ENCODE results near the gene PPP1R37.

The PPP1R37 gene

DNA sequence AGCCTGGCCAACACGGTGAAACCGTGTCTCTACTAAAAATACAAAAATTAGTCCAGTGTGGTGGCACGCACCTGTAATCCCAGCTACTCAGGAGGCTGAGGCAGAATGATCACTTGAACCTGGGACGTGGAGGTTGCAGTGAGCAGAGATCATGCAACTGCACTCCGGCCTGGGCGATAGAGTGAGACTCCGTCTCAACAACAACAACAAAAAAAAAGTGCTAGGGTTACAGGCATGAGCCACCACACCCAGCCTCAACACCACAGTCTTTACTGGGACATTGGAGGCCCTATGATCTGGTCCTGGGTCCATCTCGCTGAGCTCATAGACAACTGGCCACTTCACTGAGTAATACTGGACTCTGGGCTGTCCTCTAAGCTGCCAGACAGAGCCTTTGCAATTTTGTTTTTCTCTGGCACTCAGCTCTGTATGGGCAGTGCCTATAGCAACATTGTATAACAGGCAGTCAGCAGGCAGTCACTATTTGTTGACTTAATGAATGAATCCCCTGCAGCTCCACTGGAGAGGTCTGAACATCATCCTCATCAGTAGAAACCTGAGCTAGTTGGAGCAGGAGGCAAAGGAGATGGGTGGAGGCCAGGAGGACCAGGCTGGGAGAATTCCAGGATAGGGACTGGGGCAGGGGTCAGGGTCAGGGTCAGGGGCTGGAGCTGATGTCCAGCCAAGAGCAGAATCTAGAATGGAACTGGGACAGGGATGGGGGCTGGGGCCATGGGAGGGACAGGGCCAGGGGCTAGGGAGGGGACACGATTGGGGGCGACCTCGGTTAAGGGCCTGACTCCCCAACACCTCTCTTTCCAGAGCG, 93.7 kb downstream of the PPP1R37 start:
- TF ChIP-seq, protein P1, sequence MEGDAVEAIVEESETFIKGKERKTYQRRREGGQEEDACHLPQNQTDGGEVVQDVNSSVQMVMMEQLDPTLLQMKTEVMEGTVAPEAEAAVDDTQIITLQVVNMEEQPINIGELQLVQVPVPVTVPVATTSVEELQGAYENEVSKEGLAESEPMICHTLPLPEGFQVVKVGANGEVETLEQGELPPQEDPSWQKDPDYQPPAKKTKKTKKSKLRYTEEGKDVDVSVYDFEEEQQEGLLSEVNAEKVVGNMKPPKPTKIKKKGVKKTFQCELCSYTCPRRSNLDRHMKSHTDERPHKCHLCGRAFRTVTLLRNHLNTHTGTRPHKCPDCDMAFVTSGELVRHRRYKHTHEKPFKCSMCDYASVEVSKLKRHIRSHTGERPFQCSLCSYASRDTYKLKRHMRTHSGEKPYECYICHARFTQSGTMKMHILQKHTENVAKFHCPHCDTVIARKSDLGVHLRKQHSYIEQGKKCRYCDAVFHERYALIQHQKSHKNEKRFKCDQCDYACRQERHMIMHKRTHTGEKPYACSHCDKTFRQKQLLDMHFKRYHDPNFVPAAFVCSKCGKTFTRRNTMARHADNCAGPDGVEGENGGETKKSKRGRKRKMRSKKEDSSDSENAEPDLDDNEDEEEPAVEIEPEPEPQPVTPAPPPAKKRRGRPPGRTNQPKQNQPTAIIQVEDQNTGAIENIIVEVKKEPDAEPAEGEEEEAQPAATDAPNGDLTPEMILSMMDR (IDR thresholded peaks at IDR 0.05): no peak
- Histone ChIP-seq H3K79me2 (no peaks in the 10 kb centered on the region), H3K4me2 (ENCODE audit: low read length) (no peak overlapping the region), H3K9me3 (ENCODE audit: control insufficient read depth, low read length) (no peaks in the 10 kb centered on the region), H3K9ac (no peak overlapping the region), H3K36me3 (ENCODE audit: control insufficient read depth, insufficient read depth, low read length) (no peaks in the 10 kb centered on the region), H3K4me3 (ENCODE audit: low read depth, low read length) (no peak overlapping the region), H3K27ac (no peak overlapping the region), H3K4me1 (no peaks in the 10 kb centered on the region), H3K27me3 (ENCODE audit: control insufficient read depth, insufficient read depth, low read length) (no peaks in the 10 kb centered on the region), H2AFZ (no peak overlapping the region)

DNA sequence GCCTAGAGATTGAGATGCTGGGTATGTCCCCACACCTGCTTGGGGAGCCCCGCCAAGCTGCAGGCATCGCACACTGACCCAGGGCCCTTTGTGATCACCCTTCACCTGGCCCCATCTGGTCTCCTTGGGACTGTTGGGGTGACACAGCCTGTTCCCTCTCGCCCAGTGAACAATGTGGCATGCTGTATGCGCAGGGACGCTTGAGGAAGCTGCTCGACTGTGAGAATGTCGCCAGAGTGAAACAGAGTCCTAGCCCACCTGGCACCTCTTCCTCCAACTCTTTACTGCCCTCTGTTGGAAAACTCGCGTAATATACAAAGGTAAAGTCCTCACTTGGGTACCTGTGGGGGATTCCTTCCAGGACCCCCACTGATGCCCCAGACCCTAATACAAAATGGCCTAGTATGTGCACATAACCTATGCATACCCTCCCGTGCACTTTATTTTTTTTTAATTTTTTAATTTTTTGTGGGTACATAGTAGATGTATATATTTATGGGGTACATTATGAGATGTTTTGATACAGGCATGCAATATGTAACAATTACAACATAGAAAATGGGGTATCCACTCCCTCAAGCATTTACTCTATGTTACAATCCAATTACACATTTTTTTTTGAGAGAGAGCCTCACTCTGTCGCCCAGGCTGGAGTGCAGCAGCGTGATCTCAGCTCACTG, 94.6 kb downstream of the PPP1R37 start:
- Histone ChIP-seq H3K27me3 (ENCODE audit: control insufficient read depth, insufficient read depth, low read length) (no peaks in the 10 kb centered on the region), H3K4me1 (no peaks in the 10 kb centered on the region), H3K36me3 (ENCODE audit: control insufficient read depth, insufficient read depth, low read length) (no peaks in the 10 kb centered on the region), H3K4me3 (ENCODE audit: low read depth, low read length) (no peak overlapping the region), H3K9ac (no peak overlapping the region), H3K9me3 (ENCODE audit: control insufficient read depth, low read length) (no peaks in the 10 kb centered on the region), H3K79me2 (no peaks in the 10 kb centered on the region), H3K4me2 (ENCODE audit: low read length) (no peak overlapping the region), H3K27ac (no peak overlapping the region), H2AFZ (no peak overlapping the region)
- TF ChIP-seq, protein P1 (IDR thresholded peaks at IDR 0.05): peak; percentile 55

DNA sequence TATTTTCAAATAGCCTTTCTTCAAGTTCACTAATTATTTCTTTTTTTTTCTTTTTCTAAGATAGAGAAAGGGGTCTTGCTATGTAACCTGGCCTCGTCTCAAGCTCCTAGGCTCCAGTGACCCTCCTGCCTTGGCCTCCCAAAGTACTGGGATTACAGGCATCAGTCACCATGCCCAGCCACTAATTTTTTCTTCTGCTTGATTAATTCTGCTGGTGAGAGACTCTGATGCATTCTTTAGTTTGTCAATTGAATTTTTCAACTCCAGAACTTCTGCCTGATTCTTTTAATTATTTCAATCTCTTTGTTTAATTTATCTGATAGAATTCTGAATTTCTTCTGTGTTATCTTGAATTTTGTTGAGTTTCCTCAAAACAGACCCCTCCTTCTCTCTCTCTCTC, 97.0 kb downstream of the PPP1R37 start:
- no peaks in the 10 kb centered on the region for H3K36me3 ChIP-seq (ENCODE audit: control insufficient read depth, insufficient read depth, low read length)
- no peak overlapping the region for H2AFZ ChIP-seq
- H3K27ac ChIP-seq: no peak overlapping the region
- TF ChIP-seq, protein P1 (IDR thresholded peaks at IDR 0.05): no peak
- H3K4me3 ChIP-seq (ENCODE audit: low read depth, low read length): no peak overlapping the region
- no peak overlapping the region for H3K9ac ChIP-seq
- no peak overlapping the region for H3K4me2 ChIP-seq (ENCODE audit: low read length)
- no peaks in the 10 kb centered on the region for H3K9me3 ChIP-seq (ENCODE audit: control insufficient read depth, low read length)
- no peaks in the 10 kb centered on the region for H3K27me3 ChIP-seq (ENCODE audit: control insufficient read depth, insufficient read depth, low read length)
- H3K4me1 ChIP-seq: no peaks in the 10 kb centered on the region
- no peaks in the 10 kb centered on the region for H3K79me2 ChIP-seq

DNA sequence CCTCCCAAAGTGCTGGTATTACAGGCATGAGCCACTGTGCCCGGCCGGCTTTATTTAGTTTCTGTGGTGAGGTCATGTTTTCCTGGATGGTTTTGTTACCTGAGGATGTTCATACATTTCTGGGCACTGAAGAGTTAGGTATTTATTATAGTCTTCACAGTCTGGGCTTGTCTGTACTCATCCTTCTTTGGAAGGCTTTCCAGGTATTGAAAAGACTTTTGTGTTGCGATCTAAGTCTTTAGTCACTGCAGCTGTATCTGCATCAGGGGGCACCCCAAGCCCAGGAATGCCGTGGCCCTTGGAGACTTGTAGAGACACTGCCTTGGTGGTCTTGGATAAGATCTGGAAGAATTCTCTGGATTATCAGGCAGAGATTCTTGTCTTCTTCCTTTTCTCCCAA, 98.4 kb downstream of the PPP1R37 start:
- Histone ChIP-seq H3K36me3 (ENCODE audit: control insufficient read depth, insufficient read depth, low read length) (no peaks in the 10 kb centered on the region), H3K4me1 (no peaks in the 10 kb centered on the region), H3K79me2 (no peaks in the 10 kb centered on the region), H2AFZ (no peak overlapping the region), H3K9me3 (ENCODE audit: control insufficient read depth, low read length) (no peaks in the 10 kb centered on the region), H3K4me3 (ENCODE audit: low read depth, low read length) (no peak overlapping the region), H3K4me2 (ENCODE audit: low read length) (no peak overlapping the region), H3K27ac (no peak overlapping the region), H3K27me3 (ENCODE audit: control insufficient read depth, insufficient read depth, low read length) (no peaks in the 10 kb centered on the region), H3K9ac (no peak overlapping the region)
- TF ChIP-seq, protein P1 (IDR thresholded peaks at IDR 0.05): no peak

Data from parathyroid adenoma (tissue), 2 donors.